SHP77 treated with DMSO at 0.1 percent for 48 hours (cell line): Measurements from ENCODE around the gene LPP.

ENCODE experiments used
- DNase-seq: peaks from one replicate; lab custom pipeline; 2025; lab: John Stamatoyannopoulos, UW

LPP gene

DNA sequence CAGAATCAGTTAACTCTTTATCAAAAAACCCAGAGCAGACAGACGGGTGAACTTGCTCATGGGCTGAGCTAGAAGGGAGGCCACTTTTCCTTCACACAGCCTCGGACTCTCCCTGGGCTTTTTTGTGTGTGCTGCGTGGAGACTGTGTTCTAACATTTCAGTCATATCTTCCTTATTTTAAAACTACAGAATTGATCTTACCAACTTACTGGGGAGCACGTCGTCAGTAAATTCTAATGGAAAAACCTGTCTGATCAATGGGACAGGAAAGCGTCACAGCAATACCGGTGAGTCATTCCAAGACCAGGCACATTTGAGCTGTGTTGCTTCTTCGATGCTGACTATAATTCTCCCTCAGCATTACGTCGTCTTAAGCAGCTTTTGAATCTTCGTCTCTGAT, 145.1 kb downstream of the LPP start:
- no peak for DNase-seq

DNA sequence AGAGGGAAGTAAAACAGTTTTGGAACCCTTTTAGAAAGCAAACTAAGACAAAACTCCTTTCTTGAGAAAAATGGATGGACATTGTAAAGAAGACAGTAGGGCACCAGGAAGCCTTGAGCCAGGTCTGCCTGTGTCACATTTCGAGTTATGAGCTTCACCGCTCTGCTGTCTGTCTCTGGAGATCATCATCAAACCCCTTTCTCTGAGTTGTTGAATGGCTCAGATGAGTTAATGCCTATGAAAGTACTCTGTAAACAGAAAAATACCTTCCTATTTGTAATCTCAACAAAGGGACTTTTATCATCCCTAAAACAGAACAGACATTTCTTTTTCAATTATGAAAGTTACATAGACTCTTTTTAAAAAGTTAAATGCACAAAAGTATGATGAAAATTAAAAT, 145.8 kb downstream of the LPP start:
- DNase-seq = no peak

DNA sequence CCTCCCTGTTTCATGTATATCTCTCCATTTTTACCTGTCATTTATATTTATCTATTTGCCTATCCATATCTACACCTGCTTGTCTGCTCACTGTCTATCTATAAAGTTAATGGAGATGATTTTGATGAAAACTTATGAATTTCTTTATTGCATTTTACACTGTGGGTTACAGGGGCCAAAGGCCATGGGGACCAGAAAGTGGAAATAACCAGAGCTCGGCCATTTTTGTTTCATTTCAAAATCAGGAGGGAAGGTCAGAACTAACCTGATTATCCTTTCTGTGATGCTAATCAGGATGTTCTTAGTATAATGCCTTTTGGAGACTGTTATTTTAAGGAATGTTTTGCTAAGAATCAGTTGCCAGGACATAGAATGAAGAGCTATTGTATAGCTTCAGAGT, 147.2 kb downstream of the LPP start:
- DNase-seq = no peak

DNA sequence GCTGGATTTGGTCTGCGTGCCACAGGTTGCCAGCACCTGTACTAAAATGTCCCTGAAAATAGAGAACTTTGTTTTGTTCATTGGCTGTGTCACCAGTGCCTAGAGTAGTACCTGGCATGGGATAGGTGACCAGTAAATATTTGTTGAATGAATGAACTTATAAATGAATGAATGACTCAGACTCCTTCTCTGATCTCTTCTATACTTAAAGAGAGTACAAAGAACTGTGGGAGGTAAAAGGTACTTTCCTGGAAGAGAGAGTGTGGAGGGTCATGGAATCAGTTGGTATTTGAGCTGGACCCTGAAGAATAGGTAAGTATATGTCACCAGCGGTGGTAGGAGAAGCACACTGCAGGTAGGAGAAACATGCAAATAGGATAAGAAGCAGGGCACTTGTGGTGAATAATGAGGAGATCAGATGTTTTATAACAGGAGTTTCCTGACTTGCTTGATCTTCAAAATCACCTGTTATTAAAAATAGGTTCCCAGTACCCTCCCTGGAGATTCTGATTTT, 149.4 kb downstream of the LPP start:
- DNase-seq = no peak

DNA sequence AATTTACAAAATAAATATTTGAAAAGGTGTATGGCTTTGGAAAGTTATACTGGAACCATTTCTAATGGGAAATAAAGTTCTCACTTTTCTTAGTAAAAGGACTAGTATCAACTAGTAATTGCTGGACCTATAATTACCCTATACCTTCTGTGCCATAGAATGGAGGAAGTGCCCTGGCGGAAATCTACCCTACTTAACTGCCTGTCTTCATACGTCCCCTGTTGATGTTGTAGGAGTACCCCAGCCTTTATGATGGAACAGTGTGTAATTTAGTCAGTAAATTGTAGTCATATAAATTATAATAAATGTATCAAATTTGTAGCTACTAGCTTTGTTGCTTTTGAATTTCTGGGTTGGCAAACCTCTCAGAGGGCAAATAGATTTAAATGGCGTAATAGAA, 149.9 kb downstream of the LPP start:
- no peak for DNase-seq

DNA sequence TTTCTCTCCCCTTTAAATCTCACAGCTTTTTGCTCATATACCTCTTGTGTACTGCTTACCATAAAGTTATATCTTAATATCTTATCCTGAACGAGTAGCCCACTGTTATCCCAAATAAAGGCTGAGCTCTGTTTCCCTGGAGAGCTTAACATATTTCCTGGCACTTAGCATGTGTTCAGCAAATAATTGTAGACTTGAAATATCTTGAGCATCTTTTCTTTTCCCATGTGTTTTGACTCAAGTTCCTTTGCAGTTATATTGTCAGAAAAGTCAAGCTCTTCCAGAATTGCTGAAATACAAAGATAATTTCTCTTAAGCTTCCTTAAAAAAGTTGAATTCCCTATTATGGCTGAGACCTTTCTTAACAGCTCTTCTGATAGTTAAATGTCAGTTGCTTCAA, 150.5 kb downstream of the LPP start:
- no peak for DNase-seq

DNA sequence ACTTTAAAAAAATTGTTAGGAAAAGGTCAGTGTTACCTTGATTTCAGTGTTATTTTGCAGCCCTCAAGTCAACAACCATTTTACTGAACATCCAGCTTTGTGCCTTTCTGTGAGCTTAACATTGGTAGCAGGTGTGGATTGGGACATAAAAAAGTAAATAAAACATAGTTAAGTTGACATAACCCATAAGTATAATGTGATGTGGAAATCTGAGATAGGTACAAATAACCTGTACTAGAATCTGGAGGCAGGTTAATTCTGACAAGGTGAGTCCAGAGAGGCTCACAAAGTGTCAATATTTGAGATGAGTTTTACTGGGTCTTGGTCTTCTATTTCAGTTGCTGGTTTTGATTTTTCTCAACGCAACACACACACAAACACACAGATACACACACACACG, 151.3 kb downstream of the LPP start:
- DNase-seq = no peak

DNA sequence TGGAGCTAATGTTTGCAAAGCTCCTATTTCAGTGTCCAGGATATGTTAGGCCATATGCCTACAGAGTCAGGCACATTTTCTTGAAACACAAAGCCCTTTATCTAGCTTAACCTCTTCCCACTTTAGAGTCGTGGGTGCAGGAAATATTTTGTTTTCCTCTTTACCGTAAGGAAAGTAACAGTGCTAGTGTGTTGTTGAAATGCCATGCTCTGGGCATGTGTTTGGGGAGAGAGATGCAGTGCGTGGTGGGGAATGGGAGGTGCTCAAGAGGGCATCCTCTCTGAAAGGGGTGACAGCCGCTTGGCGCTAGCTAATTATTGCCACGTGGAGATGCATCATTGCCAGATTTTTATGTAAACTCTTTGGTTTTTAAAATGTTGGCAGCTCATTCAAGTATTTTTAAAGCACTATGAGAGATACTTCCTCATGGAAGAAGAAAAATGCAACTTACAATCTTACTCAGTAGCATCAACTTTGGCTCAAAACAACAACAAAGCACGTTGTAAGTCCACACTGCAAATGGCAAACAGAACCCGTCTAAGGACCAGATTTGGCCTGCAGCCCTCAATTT, 152.6 kb downstream of the LPP start:
- no peak for DNase-seq

DNA sequence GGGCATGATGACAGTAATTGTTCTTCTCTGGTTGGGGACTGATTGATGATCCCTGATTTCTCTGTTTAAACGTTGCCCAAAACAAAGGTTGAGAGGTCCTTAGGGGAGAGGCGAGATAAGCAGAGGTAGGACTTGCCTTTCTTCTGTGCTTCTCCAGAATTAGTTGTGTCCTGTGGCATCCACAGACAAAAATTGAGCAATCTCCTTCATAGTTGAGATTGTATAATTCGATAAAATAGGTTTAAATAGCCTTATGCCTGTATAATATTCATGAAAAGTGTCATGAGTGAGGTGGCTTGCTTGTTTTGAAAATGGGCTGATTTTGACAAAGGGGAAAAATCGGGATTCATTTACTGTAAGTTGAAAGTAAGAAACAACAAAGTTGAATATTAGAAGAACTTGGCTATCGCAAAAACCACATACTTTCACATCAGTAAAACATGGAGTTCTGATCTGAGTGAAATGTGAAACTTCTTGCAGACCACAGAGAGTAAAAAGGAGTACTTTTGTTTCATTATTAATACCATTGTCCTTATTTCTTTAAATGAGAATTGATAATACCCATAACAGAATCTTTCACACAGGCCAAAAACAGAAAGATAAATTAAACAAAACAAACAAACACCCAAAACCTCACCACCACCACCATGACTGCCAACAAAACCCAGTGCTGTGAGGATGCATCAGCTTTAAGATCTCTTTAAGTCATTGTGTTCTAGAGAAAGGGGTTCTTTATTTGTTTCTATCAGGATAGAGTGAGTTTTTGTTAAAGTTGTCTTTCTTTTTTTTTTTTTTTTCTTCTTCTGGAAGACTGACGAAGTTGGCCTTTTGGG, 155.7 kb downstream of the LPP start:
- DNase-seq = no peak

DNA sequence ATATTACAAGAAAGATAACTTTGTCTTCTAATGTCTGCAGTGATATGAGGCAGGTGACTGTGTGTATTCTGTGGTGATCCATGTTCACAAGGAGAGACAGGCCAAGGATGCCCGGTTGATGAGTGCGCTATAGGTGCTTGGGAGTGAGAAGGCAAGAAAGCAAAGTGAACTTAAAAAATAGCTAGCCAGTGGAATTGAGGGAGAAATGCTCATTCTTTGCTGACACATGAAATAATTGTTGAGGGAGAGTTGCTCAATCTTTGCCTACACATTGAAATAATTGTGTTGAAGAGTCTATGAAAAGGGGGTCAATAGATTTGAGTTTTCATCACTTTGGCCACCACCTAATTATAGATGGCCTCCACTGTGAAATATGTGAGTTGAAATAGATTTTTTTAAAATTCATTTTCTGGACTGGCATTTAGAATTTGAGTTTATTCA, 156.3 kb downstream of the LPP start:
- DNase-seq = no peak

DNA sequence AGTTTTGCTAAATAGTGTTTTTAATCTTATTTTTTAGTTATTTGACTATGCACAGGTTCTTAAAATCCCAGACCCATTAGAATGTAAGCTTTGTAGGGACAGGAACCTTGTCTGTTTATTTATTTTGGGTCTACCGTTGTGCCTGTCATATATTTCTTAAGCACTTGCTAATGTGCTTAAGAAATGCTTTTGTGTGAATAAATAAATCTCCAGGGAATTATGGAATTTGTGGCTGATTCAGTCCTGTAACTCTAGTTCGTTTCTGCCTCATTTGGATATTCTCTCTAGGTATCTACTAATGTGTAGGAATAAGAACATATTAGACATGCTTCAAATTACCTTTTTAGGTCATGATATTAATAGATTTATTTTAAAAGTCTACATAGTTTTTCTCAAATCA, 161.6 kb downstream of the LPP start:
- no peak for DNase-seq

DNA sequence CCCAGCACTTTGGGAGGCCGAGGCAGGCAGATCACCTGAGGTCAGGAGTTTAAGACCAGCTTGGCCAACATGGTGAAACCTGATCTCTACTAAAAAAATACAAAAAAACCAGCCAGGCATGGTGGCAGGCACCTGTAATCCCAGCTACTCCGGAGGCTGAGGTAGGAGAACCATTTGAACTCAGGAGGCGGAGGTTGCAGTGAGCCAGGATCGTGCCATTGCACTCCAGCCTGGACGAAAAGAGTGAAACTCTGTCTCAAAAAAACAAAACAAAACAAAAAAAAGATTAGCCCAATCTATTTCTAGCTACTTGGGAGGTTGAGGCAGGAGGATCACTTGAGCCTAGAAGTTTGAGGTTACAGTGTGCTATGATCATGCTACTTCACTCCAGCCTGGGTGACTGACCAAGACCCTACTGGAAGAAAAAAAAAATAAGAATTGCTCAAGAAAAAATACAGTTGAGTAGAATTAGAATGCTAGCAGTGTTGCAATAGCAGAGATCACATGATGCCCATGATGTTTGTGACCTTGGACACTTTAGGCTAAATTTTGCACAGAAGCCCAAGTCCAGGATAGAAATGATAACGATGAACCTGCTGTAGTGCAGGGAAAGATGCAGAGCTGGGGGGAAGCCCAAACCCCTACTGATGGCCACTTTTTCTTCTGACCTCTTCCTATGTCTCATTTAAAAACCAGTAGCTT, 162.2 kb downstream of the LPP start:
- DNase-seq = no peak

DNA sequence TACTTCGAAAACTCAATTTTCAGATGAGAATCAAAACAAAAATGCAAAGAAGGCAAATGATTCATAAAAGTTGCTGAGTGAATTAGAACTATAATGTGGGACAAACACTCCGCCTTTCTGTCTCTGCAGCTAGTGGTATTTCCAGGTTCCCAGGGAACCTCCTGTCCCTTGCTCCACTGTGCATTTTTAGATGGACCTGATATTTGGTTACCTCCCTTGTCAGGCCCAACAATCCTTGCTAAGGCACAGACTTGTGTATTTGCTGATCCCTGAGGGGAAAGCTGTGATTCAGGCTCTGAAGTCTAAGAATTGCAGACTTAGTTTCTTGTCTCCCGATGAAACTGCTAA, 162.7 kb downstream of the LPP start:
- DNase-seq = no peak

DNA sequence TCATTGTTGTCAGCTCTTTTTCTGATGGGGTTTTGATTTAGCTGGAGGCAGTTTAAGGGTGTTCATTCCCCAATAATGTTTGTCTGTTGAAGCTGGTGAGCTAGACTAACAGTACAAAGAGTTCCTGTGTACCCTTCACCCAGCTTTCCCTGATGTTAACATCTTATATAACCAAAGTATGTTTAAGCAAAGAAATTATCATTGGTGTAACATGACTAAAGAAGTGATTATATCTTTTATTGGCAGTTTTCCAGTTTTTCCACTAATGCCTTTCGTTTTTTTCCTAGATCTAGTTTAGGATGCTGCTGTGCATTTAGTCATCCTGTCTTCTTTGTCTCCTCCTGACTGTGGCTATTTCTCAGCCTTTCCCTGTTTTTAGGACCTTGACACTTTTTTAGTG, 165.6 kb downstream of the LPP start:
- DNase-seq = no peak

DNA sequence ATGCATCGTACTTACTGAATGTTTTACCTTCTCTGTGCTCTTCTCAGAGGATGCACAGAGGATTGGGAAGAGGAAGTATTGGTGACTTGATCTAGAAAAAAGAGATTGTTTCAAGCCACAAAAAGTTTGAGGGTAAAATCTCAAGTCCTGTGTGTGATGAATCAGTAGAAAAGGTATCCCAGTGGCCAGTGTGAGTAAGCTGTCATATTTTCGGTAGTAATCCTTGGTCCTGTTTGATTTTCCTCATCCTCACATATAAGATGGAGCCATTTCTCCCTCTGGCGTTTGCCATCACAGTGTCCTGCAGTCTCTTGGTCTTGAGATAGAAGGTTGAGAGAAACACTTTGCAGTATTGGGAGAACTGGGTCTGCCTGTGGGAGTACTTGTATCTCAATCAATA, 166.8 kb downstream of the LPP start:
- DNase-seq = no peak

DNA sequence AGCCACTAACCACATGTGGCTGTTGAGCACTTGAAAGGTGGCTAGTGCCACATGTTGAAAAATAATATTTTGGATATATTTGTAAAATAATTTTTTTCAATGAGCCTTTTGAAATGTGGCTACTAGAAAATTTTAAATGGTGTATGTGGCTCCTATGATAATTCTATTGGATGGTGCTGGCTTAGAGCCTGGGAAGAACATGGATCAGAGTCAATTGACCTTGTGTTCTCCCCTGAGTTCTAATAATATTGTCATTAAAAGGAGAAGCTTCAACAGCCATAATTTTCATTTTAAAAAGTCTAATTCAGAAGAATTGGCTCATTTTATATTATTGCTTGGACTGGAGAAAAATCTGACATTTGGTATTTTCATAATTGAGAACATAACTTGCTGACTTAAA, 167.3 kb downstream of the LPP start:
- DNase-seq = no peak

DNA sequence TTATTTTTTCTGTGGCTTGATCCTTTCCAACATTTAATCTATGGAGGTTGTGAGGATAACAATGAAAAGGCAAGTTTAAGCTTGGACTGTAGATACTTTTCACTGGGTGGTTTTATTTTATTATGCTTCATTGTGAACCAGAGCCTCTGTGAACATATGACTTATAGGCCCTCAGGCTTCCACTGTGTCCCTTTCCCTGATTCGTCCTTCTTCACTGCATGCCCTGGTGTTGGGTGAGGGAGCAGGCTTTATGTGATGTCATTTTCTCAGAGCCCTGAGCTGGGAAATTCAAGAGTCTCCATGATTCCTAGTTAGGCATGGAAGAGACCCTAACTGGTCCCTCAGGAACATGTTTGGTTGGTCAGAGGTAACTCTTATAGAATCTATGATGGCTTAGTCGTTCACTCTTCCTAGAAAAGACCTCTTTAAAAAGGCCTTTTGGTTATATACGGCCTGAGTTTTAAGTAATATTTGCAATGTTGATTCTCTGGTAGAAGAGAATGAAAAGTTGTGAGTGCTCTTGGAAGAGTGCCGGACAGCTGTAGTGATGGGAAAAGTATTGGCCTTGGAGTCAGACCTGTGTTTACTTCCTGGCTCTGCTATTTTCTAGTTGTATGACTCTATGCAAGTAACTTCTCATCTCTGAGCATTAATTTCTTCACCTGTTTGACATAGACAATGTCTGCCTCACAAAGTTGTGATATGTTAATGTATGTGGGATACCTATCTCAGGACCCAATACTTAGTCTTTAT, 168.4 kb downstream of the LPP start:
- no peak for DNase-seq

DNA sequence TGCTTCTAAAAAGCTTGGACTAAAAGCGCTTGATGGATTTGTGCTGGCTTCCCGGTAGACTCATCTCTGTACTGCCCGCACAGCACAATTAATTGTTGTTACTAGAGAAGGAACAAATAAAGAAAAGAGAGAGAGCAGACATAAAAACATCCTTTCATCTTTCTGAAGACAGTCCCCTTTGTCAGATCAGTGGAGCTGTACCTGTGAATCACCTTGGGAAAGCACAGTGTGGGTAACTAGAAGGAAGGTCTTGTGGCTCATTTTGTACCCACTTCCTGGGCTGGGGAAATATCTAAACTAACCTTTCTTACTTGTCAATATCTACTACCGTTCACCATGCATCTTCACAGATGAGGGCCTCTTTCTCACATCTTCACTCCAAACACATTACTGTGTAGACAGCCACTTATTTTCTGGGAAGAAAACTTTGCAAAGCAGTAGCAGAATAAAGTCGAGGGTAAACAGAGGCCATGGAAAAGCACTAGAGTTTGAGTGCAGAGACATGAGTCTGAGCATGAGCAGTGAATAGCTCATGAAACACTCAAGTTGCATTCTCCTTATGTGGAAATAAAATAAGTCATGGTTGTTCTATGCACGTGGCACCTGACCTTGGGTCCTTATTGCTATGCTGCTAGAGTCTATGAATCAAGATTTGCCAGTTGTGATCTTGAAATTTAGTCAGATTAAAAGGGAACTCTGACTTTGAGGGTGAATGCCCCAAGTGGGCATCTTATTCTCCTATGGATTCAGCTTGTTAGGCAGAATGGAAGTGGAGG, 169.3 kb downstream of the LPP start:
- DNase-seq = no peak

DNA sequence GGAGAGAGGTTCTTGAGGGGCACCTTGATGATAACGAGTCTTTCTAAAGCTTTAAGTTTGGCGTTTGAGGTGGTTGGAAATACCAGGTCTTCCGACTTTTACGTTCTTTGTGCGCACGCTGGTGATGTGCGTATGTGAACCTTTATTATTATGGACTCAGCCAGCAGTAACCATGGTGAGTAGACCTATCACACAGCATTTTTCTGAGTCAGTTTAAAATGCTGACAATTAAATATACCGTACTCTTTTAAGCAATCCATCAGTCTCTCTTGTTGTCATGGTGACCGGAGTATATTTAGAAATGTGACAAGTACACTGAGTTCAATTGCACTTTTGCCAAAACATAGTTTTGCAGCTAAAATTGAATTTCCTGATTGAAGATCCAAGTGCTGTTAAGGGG, 172.2 kb downstream of the LPP start:
- no peak for DNase-seq

DNA sequence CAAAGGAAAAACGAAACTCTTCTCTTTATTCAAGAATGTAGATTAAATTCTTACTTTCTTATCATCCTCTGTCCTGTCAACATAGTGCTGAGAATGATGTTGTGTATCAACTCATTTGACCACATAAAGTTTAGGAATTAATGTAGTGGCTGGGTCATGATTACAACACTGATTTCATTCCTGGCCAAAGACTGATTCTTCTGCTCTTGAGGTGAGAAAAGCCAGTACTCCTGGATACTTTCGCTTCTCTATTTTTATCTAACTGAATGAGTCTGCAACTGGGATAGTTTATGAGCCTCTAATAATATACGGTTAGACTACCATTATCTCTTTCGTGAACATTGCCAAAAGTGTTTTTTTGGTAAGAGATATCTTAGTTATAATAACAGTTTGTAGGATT, 173.0 kb downstream of the LPP start:
- DNase-seq = no peak

DNA sequence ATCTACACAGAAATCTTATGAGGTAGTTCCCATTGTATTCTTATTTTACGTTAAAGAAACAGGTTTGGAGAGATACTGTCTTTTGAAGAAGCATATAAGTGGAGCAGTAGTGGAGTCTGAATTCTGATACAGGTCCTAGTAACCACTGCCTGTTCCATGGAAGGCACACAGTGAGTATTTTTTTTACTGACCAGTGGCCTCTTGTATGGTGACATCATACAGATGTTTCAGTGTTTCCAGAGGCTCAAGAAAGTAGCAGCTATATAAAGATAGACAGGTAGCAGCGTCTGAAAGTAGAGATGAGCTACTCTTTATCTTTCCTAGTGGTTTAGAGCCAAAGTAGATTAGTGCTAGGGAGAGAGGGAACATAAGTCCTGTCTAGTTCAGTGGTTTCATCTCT, 173.5 kb downstream of the LPP start:
- no peak for DNase-seq

DNA sequence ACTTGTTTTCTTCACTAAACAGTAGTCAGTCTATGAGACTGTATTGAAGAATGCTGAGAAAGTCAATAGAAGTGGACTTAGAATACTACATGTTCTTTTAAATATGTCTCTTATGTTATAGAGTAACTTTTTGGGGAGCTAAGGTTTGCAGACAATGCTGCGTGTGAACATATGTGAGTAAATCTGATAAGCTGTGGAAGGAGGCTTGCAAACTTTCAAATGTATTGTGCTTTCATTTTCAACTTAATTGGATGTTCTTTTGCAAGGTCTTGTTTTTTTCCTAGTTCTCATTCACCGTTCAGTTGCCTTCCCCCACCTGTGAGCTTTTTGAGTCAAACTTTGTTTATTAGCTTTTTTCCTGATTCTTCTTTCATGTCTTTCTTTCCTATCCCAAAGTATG, 176.2 kb downstream of the LPP start:
- no peak for DNase-seq
